Adipocyte (in vitro differentiated cells): ENCODE results near the gene SOX10.
"Not testable (repeated sequence)": the region's sequence is repeated elsewhere in the genome, so short reads cannot be mapped to it uniquely, and the experiment has no call there.

Source experiments
- DNase-seq: peaks from one replicate; pipeline ENCODE4 v3.0.0-alpha.2; 2015; ENCODE audit warnings: low read depth
- H3K27me3 ChIP-seq: replicated peaks from 2 replicates; pipeline ENCODE4 v1.7.0; 2013; ENCODE audit warnings: mild to moderate bottlenecking, low read length, moderate library complexity; ENCODE audit not compliant: control insufficient read depth, insufficient read depth
- H3K36me3 ChIP-seq: 2 replicates; pipeline ENCODE4 v1.7.0; 2013; ENCODE audit warnings: low read length, mild to moderate bottlenecking, moderate library complexity; ENCODE audit not compliant: control insufficient read depth, insufficient read depth, severe bottlenecking
- H3K4me1 ChIP-seq: 2 replicates; pipeline ENCODE4 v1.7.0; 2013; ENCODE audit warnings: mild to moderate bottlenecking, low read length, moderate library complexity; ENCODE audit not compliant: control insufficient read depth, insufficient read depth
- H3K4me3 ChIP-seq: 2 replicates; pipeline ENCODE4 v1.7.0; 2013; ENCODE audit warnings: mild to moderate bottlenecking, low read length, moderate library complexity
- H3K9ac ChIP-seq: 2 replicates; pipeline ENCODE4 v1.7.0; 2013; ENCODE audit warnings: mild to moderate bottlenecking, low read length, moderate library complexity
- H3K9me3 ChIP-seq: 2 replicates; pipeline ENCODE4 v1.7.0; 2013; ENCODE audit warnings: mild to moderate bottlenecking, low read length, moderate library complexity; ENCODE audit not compliant: control insufficient read depth

Gene SOX10

GRCh38 chr22:37953062-37953436 lies 31.3 kb downstream of the SOX10 start:
- Histone ChIP-seq H3K4me3 (peak overlapping the region; percentile 97), H3K4me1 (peaks cover 18% of the 10 kb centered on the region), H3K36me3 (peaks cover 16% of the 10 kb centered on the region), H3K9ac (peak overlapping the region; percentile 98), H3K27me3 (no peaks in the 10 kb centered on the region), H3K9me3 (no peaks in the 10 kb centered on the region)
- DNase-seq: peak; percentile 71

GRCh38 chr22:37952629-37953028 lies 31.7 kb downstream of the SOX10 start:
- peak overlapping the region; percentile 98 for H3K9ac ChIP-seq
- peaks cover 12% of the 10 kb centered on the region for H3K36me3 ChIP-seq
- H3K4me3 ChIP-seq: peak overlapping the region; percentile 97
- H3K9me3 ChIP-seq, H3K27me3 ChIP-seq: not testable (repeated sequence)
- peaks cover 18% of the 10 kb centered on the region for H3K4me1 ChIP-seq
- peak; percentile 28 for DNase-seq

- H3K36me3 ChIP-seq: no peaks in the 10 kb centered on the region
- no peak overlapping the region for H3K9ac ChIP-seq
- H3K4me3 ChIP-seq: no peak overlapping the region
- DNase-seq: peak; percentile 9
- H3K9me3 ChIP-seq: no peaks in the 10 kb centered on the region
- H3K27me3 ChIP-seq: no peaks in the 10 kb centered on the region
- H3K4me1 ChIP-seq: peaks cover 18% of the 10 kb centered on the region
Measured at GRCh38 chr22:37951305-37951704, 33.0 kb downstream of the SOX10 start.

- H3K36me3 ChIP-seq: peaks cover 22% of the 10 kb centered on the region
- H3K9me3 ChIP-seq, H3K4me3 ChIP-seq, H3K4me1 ChIP-seq, DNase-seq, H3K9ac ChIP-seq, H3K27me3 ChIP-seq: not testable (repeated sequence)
Measured at GRCh38 chr22:37947142-37947795, 37.1 kb downstream of the SOX10 start.

- Histone ChIP-seq H3K36me3 (peaks cover 47% of the 10 kb centered on the region), H3K4me1 (peaks cover 20% of the 10 kb centered on the region)
- not testable (repeated sequence) for H3K9me3 ChIP-seq, H3K9ac ChIP-seq, H3K27me3 ChIP-seq, H3K4me3 ChIP-seq, DNase-seq
Measured at GRCh38 chr22:37944423-37944822, 39.9 kb downstream of the SOX10 start.

GRCh38 chr22:37943825-37944198 lies 40.5 kb downstream of the SOX10 start:
- Histone ChIP-seq H3K4me3 (no peak overlapping the region), H3K9me3 (no peaks in the 10 kb centered on the region), H3K9ac (no peak overlapping the region), H3K27me3 (no peaks in the 10 kb centered on the region), H3K4me1 (peaks cover 20% of the 10 kb centered on the region), H3K36me3 (peaks cover 52% of the 10 kb centered on the region)
- no peak for DNase-seq

GRCh38 chr22:37943136-37943824 lies 41.1 kb downstream of the SOX10 start:
- H3K4me3 ChIP-seq: no peak overlapping the region
- H3K9me3 ChIP-seq: no peaks in the 10 kb centered on the region
- DNase-seq: no peak

GRCh38 chr22:37942133-37942532 lies 42.2 kb downstream of the SOX10 start:
- H3K4me3 ChIP-seq: no peak overlapping the region
- H3K9ac ChIP-seq: no peak overlapping the region
- peaks cover 14% of the 10 kb centered on the region for H3K4me1 ChIP-seq
- no peaks in the 10 kb centered on the region for H3K9me3 ChIP-seq
- H3K36me3 ChIP-seq: peaks cover 60% of the 10 kb centered on the region
- DNase-seq: no peak
- H3K27me3 ChIP-seq: no peaks in the 10 kb centered on the region

More at GRCh38 chr22:37943136-37943824, 41.1 kb downstream of the SOX10 start:
- Histone ChIP-seq H3K36me3 (peaks cover 52% of the 10 kb centered on the region), H3K9ac (no peak overlapping the region), H3K4me1 (peaks cover 15% of the 10 kb centered on the region), H3K27me3 (no peaks in the 10 kb centered on the region)

- peaks cover 14% of the 10 kb centered on the region for H3K4me1 ChIP-seq
Measured at GRCh38 chr22:37940698-37941376, 43.5 kb downstream of the SOX10 start.

GRCh38 chr22:37933711-37934376 lies 50.5 kb downstream of the SOX10 start:
- H3K36me3 ChIP-seq: peaks cover 50% of the 10 kb centered on the region
- H3K27me3 ChIP-seq: no peaks in the 10 kb centered on the region
- H3K4me3 ChIP-seq: no peak overlapping the region
- H3K4me1 ChIP-seq: peaks cover 31% of the 10 kb centered on the region
- no peaks in the 10 kb centered on the region for H3K9me3 ChIP-seq
- peak overlapping the region; percentile 75 for H3K9ac ChIP-seq
- DNase-seq: peak; percentile 98

More at GRCh38 chr22:37940698-37941376, 43.5 kb downstream of the SOX10 start:
- no peak overlapping the region for H3K4me3 ChIP-seq
- no peak for DNase-seq
- peak overlapping the region; percentile 26 for H3K9ac ChIP-seq
- peaks cover 69% of the 10 kb centered on the region for H3K36me3 ChIP-seq
- no peaks in the 10 kb centered on the region for H3K27me3 ChIP-seq
- no peaks in the 10 kb centered on the region for H3K9me3 ChIP-seq
